GM12892 (cell line): ENCODE measurements around the gene DPY19L3.

ENCODE experiments used
- POLR2A ChIP-seq: IDR thresholded peaks from 2 replicates; pipeline ENCODE4 v1.6.1; 2011; ENCODE audit warnings: low read depth, low read length, control low read depth
- POLR2AphosphoS5 ChIP-seq: IDR thresholded peaks from 2 replicates; pipeline ENCODE4 v1.6.1; 2011; ENCODE audit warnings: low read depth, low read length, control low read depth
- TAF1 ChIP-seq: IDR thresholded peaks from 2 replicates; pipeline ENCODE4 v1.6.1; 2011; ENCODE audit warnings: low read depth, mild to moderate bottlenecking, control low read depth, low read length, borderline replicate concordance

- TF ChIP-seq POLR2AphosphoS5, result no peak
- TF ChIP-seq TAF1, result no peak
- TF ChIP-seq POLR2A, result no peak
These were observed 7.9 kb upstream of the DPY19L3 start for GRCh38 chr19:32397671-32398101.
